Prostate gland (tissue), 2 donors: Measurements from ENCODE around the gene DNMT1. TPM values are rescaled to one million over a fixed set of nuclear protein-coding genes. Genes with fewer than 3 reads are reported as not detected.

Source experiments
- DNase-seq: peaks from one replicate; pipeline ENCODE4 v3.0.0-alpha.2; 2019; ENCODE audit warnings: low spot score
- H3K27ac ChIP-seq, 2 donors: fragments of 200-600 bp; sonication (generic); 2 replicates each; pipeline ENCODE4 v1.5.1; 2017 to 2019
- H3K27me3 ChIP-seq: fragments of 200-600 bp; sonication (generic); replicated peaks from 2 replicates; pipeline ENCODE4 v1.5.1; 2019; ENCODE audit not compliant: insufficient read depth
- H3K36me3 ChIP-seq, 2 donors: fragments of 200-600 bp; sonication (generic); 1 replicate in 1 of 2; 2 replicates in 1 of 2; pipeline versions ENCODE4 v1.5.1 to v1.8.1; 2017 to 2019
- H3K4me1 ChIP-seq: fragments of 200-600 bp; sonication (generic); replicated peaks from 2 replicates; pipeline ENCODE4 v1.5.1; 2019
- H3K4me3 ChIP-seq, 2 donors: fragments of 200-600 bp; sonication (generic); 2 replicates each; pipeline ENCODE4 v1.5.1; 2017 to 2019
- H3K9me3 ChIP-seq: fragments of 200-600 bp; sonication (generic); 2 replicates; pipeline ENCODE4 v1.5.1; 2017
- POLR2A ChIP-seq: fragments of 450-650 bp; IDR thresholded peaks from one replicate; pipeline ENCODE4 v1.6.1; 2016; ENCODE audit warnings: antibody characterized with exemption, mild to moderate bottlenecking
- POLR2AphosphoS5 ChIP-seq: sonication (generic); formaldehyde crosslinking; IDR thresholded peaks from one replicate; pipeline ENCODE4 v1.6.1; 2017; ENCODE audit warnings: antibody characterized with exemption
- WGBS: methylation state at CpG from one replicate; pipeline ENCODE4 v1.1.5; 2018; 5-methylcytosine and 5-hydroxymethylcytosine counted together
- intact Hi-C: fragments of 100-400 bp; cut with DNase I; formaldehyde crosslinking; loops from one replicate; pipeline ENCODE4 v1.14.2; 2022
- total RNA-seq, 2 donors: library from RNA; depleted of rRNA; stranded (reverse); fragments of >200 nt; gene quantifications; one replicate each; pipeline ENCODE4 v1.1.0, GENCODE V29; 2016
- TF ChIP-seq, protein P1 (sequence below), 4 experiments: fragments of 200-600 bp in 2 of 4; fragments of 450-650 bp in 2 of 4; sonication (generic) in 2 of 4; IDR thresholded peaks; 1 replicate in 3 of 4; 2 replicates in 1 of 4; pipeline ENCODE4 v1.5.1; 2016 to 2019; ENCODE audit warnings: antibody characterized with exemption in 4 of 4, mild to moderate bottlenecking in 2 of 4, moderate library complexity in 2 of 4

DNMT1 gene
- total RNA-seq, 2 donors from 2014 or later, result 29.9 to 50.0 TPM

DNA sequence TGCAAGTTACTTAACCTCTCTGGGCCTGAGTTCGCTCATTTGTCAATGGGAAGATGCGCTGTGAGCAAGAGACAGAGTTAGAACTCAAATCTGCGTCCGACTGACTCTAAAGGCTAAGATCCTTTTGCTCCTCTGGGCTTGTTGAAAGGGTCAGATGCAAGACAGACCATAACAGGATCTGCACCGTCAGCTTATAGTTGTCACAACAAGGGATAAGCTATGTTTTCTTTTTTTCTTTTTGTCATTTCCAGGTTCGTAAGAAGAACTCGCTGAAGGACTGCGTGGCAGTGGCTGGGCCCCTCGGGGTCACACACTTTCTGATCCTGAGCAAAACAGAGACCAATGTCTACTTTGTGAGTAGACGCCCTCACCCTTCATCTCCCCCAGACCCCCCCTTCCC, 87.5 kb downstream of the DNMT1 start:
- no peaks in the 10 kb centered on the region for H3K27me3 ChIP-seq
- WGBS, result 78% methylated on average over 10 of the region's 10 CpGs
- no peaks in the 10 kb centered on the region for H3K9me3 ChIP-seq
- intact Hi-C loops, result no loop called here
- no peak overlapping the region for H3K27ac ChIP-seq
- no peak for DNase-seq
- peaks cover 6% of the 10 kb centered on the region for H3K4me1 ChIP-seq
- no peak for TF ChIP-seq POLR2AphosphoS5
- TF ChIP-seq, protein P1, sequence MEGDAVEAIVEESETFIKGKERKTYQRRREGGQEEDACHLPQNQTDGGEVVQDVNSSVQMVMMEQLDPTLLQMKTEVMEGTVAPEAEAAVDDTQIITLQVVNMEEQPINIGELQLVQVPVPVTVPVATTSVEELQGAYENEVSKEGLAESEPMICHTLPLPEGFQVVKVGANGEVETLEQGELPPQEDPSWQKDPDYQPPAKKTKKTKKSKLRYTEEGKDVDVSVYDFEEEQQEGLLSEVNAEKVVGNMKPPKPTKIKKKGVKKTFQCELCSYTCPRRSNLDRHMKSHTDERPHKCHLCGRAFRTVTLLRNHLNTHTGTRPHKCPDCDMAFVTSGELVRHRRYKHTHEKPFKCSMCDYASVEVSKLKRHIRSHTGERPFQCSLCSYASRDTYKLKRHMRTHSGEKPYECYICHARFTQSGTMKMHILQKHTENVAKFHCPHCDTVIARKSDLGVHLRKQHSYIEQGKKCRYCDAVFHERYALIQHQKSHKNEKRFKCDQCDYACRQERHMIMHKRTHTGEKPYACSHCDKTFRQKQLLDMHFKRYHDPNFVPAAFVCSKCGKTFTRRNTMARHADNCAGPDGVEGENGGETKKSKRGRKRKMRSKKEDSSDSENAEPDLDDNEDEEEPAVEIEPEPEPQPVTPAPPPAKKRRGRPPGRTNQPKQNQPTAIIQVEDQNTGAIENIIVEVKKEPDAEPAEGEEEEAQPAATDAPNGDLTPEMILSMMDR (IDR thresholded peaks at IDR 0.05), result no peak
- TF ChIP-seq POLR2A, result no peak
- H3K4me3 ChIP-seq, result peak overlapping the region in 1 of 2 donors; percentile 66
- H3K36me3 ChIP-seq, result peaks cover 17 to 21% of the 10 kb centered on the region in 2 donors

DNA sequence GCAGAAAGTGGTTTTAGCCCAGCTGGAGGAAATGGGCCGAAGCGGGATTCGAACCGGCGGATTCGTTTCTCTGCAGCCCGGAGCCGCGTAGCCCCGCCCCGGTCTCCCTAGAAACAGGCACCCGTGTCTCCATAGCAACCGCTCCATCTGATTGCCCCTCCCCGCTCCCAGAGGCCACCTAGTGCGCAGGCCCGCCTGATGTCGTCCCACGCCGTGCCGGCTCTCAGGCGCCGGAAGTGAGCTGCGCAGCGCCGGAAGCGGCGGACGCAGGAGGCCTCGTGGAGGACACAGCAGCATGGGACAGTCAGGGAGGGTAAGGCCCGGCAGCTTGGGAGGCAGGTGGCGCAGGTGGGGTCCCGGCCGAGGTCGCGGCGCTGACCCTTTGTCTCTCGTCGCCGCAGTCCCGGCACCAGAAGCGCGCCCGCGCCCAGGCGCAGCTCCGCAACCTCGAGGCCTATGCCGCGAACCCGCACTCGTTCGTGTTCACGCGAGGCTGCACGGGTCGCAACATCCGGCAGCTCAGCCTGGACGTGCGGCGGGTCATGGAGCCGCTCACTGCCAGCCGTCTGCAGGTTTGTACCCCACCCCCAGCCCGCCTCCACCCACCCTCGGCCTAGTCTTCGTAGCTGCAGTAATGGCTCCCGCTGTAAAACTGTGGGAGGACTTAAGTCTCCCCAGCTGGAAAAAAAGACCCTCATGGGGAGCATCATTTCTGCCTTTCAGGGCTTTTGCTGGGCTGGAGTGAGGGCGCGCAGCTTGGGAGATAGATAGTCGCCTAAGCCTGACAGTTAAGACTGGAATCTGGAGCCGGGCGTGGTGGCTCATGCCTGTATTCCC, 88.4 kb downstream of the DNMT1 start, which contains the start of gene PPAN:
Gene PPAN (plus strand): TSS at position 263 of the 837 bp plus-strand sequence. CDS start 33 bp downstream, at position 296.
- peak; percentile 98 for DNase-seq
- Histone ChIP-seq H3K27me3 (no peaks in the 10 kb centered on the region), H3K9me3 (no peaks in the 10 kb centered on the region), H3K36me3 (peaks cover 17 to 19% of the 10 kb centered on the region in 2 donors), H3K4me1 (peaks cover 6% of the 10 kb centered on the region), H3K4me3 (peak within 1 kb of the TSS; percentile 47 to 66), H3K27ac (peak within 1 kb of the TSS; percentile 7 to 45)
- intact Hi-C loops, result no loop called here
- WGBS, result 2% methylated on average over 66 of the region's 71 CpGs
- TF ChIP-seq POLR2AphosphoS5, result peak; percentile 99
- TF ChIP-seq POLR2A, result peak; percentile 50
- TF ChIP-seq, protein P1 (IDR thresholded peaks at IDR 0.05), result peak in 1 of 4 experiments; percentile 48

DNA sequence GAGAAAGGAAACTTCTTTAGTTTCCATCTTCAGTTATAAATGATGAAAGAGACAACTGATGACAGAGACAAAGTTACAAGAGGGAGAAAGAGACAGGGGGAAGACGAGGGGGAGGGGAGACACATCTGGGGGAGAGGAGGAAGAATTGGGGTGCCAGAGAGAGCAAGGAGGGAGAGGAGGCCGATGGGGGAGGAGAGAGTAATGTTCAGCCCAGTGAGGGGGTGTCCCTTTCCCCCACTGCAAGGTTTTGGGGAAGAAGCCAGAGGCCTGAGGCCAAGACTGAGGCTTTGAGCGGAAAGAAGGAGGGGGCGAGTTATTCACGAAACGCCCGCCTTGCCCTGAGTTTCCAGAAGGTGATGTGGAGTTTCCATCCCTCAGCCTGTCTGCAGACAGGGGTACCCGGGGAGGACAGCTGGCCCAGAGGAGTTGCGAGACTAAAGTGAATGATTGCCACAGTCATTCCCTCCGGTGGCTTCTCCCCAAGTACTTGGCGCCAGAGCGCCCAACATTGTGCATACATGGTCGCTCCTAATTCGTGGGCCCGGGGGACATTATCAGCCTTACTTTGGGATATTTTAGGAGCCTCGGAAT, 89.1 kb downstream of the DNMT1 start:
- peak overlapping the region in 1 of 2 donors; percentile 66 for H3K4me3 ChIP-seq
- H3K27ac ChIP-seq, result no peak overlapping the region
- 47% methylated on average over 16 of the region's 16 CpGs for WGBS
- no peaks in the 10 kb centered on the region for H3K27me3 ChIP-seq
- no peaks in the 10 kb centered on the region for H3K9me3 ChIP-seq
- peaks cover 13 to 17% of the 10 kb centered on the region in 2 donors for H3K36me3 ChIP-seq
- DNase-seq, result no peak
- peaks cover 6% of the 10 kb centered on the region for H3K4me1 ChIP-seq
- intact Hi-C loops, result no loop called here
- no peak for TF ChIP-seq POLR2AphosphoS5
- TF ChIP-seq, protein P1 (IDR thresholded peaks at IDR 0.05), result no peak
- no peak for TF ChIP-seq POLR2A

DNA sequence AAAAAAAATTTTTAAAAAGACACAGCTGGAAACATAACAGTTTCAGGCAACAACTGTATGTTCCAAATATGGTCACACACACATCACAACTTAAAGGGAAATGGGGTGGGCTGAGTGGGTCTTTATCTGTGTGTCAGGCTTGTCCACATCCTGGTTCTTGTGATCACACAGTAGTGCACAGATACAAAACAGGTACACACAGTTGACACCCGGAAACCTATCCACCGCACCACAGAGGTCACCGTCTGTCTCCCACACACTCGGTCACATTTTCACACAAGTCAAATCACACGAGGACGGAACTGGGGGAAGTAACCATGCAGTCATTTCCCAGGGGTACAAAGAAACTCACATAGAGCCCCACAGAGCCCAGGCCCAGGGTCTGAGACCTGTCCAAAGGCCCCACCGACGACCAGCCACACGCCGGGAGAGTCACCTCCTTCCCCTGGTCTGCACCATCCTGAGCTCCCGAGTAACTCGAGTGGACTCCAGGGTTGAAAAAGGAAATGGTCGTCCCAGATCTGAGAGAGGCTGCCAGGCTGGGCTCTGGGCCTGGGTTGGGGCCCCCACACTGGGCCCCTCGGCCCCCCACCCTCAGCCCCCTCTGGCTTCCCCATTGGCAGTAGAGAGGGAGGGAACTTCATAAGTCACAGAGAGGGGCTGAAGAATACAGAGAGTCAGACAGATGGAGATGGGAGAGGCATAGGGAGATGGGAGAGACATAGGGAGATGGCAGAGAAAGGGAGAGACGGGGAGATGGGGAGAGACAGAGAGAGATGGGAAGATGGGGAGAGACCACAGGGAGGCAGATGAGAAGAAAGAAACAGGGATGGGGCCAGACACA, 89.9 kb downstream of the DNMT1 start:
- Histone ChIP-seq H3K27ac (no peak overlapping the region), H3K4me1 (peaks cover 6% of the 10 kb centered on the region), H3K9me3 (no peaks in the 10 kb centered on the region), H3K36me3 (peaks cover 6 to 14% of the 10 kb centered on the region in 2 donors), H3K4me3 (no peak overlapping the region), H3K27me3 (no peaks in the 10 kb centered on the region)
- no peak for DNase-seq
- WGBS, result 58% methylated on average over 14 of the region's 15 CpGs
- TF ChIP-seq POLR2A (no peak), POLR2AphosphoS5 (no peak)
- TF ChIP-seq, protein P1 (IDR thresholded peaks at IDR 0.05), result no peak
- intact Hi-C loops, result no loop called here
